ENCODE results near the gene ACAD9. TPM values are rescaled to one million over a fixed set of nuclear protein-coding genes. Genes with fewer than 3 reads are reported as not detected.
"Not testable (repeated sequence)": the region's sequence is repeated elsewhere in the genome, so short reads cannot be mapped to it uniquely, and the experiment has no call there.

ACAD9 gene
- total RNA-seq, 1 experiment from 2014 or later, result 51.6 TPM

DNA sequence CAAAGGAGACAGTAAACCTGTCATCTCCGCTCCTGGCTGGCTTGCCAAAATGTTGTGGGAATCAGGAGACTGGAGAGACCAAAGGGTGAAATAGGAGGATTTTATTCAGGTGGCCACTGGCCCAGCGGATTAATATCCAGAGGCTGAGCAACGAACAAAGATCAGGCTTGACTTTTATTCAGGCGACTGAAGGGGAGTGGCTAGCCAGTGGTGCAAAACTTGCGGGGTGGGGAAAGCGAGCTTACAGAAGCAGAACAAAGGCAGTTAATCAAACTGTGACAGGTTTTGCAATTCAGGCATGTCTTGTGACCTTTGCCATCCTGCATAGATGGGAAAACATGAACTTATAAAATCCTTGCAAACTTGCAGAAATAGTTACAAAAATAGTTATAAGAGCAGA lies 19.8 kb upstream of the ACAD9 start:
- DNase-seq (ENCODE audit: low read depth), result no peak

DNA sequence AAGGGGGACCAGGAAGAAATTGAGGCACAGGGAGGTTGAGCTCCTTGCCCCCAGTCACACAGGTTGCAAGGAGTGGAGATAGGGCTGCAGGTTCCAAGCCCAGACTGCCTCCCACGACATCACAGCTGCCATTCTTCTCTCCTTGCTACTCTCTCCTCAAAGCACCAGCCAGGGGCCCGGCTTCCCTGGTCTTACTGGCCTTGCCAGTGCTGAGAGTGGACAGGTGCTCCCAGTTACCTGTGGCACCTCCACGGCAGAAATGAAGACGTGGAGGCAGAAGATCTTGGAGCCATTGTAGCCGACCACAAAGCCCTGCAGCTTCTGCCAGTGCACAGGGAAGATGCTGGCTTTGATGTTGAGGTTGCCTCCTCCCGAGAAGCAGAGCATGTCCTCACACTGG lies 17.9 kb upstream of the ACAD9 start:
- no peak for DNase-seq (ENCODE audit: low read depth)

DNA sequence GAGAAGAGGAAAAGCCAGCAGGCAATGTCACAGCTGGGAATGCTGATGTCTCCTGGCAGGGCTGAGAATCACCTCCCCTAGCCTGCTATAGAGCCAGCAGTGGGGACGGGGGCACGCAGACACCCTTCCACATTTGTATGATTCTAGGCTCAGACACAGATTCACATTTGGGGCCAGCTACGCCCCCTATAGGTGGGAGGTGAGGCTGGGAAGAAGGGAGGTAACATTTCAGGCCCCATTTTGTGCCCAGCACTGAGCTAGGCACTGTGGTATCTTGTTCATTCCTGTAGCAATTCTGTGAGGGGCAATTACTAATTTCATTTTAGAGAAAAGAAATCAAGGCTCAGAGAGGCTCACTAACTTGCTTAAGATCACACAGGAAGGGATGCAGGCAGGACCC lies 15.9 kb upstream of the ACAD9 start:
- no peak for DNase-seq (ENCODE audit: low read depth)

DNA sequence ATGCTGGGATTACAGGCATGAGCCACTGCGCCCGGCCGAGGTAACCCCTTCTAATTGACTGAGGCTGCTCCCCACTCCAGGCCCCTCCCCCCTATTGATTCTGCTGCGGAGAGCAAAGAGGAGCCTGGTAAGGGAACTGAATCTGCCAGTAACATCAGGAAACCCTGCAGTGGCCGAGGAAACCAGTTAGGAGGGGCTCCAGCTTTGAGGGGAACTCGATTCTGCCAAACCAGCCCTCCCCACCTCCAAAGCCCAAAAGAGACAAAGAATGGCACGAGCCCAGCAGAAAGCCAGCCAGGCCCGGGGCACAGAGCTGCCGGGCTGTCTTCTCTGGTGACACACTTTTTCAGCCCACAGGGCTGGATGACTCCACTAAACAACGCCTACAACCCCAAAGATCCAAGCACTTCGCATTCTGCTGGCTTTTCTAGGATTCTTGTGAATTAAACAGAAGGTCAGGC lies 15.0 kb upstream of the ACAD9 start:
- DNase-seq (ENCODE audit: low read depth), result no peak

DNA sequence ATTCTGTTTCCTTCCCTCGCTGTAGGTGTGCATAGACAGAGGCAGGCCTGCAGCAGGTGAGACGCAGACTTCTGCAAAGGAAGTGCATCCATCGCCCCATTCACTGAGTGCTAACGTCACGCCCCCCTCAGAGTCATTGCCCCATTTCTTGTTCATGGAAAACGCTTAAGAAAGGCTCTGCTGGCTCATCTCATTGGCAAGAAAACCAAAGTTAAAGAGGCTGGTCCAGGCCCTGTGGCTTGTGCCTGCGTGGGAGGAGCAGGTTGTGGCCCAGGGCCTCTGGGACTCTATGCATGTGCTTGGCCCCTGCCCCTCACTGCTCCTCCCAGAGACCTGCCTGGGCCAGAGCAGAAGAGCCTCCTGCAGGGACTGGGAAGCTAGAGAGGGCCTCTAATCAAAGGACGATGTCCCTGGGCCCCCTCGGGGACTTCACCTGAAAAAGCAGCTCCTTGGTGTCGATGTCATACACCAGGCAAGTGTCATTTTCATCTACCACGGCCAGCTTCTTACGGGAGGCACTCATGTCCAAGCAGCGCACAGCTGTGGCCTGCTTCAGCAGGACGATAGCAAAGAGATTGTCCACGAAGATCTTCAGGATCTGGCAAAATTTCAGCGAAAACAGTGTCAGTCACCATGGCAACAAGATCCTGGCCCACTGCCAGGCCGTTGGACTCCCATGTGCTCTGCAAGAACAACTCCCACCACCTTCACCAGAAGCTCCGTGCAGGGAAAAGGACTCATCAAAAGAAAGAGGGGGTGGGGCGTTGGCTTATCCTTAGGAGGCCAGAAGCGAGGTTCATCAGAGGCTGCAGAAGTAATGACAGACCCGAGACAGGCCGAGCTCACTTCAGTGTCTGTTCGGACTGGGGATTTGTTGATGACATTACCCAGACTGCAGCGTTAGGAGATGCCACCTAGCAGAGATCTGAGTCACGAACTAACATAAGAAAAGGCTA lies 14.3 kb upstream of the ACAD9 start:
- not testable (repeated sequence) for DNase-seq (ENCODE audit: low read depth)

DNA sequence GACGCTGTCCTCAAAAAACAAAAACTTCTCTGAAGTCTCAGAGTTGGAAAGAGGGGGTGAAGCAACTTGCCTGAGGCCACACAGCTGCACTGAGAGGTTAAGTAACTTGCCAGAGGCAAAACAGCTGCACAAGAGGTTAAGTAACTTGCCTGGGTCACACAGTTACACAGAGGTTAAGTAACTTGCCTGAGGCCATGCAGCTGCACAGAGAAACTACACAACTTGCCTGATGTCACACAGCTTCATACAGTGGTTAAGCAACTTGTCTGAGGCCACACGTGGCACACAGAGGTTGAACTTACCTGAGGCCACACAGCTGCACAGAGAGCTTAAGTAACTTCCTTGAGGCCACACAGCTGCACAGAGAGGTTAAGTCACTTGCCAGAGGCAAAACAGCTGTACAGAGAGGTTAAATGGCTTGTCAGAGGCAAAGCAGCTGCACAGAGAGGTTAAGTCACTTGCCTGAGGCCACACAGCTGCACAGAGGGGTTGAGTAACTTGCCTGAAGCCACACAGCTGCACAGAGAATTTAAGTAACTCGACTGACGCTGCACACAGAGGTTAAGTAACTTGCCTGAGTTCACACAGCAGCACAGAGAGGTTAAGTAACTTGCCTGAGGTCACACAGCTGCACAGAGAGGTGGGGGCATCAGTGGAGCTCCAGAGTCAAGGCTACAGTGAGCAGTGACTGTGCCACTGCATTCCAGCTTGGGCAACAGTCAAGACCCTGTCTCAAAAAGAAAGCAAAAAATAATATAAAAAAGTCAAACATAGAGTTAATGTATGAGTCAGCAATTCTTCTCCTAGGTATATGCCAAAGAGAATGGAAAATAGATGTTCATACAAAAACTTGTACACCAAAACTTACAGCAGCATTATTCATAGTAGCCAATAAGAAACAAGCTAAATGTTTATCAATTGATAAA lies 12.0 kb upstream of the ACAD9 start:
- DNase-seq (ENCODE audit: low read depth), result no peak

DNA sequence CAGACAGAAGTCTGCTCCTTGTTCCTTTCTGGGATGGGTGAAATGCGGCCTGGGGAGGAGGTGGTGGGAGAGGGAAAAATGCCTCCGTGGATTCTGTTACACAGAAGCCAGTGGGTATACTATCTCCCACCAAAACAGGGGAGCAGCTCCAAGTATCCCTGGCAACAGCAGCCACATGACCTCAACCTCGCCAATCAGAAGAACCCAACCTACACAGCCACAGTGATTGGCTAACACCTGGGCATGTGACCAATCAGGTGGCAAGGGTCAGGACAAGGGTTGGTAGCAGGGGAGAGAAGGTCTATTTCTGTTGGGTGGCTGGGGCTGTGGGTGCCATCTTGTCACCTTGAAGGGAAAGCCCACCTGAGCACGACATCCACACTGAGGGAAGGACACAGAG lies 9.1 kb upstream of the ACAD9 start:
- no peak for DNase-seq (ENCODE audit: low read depth)

DNA sequence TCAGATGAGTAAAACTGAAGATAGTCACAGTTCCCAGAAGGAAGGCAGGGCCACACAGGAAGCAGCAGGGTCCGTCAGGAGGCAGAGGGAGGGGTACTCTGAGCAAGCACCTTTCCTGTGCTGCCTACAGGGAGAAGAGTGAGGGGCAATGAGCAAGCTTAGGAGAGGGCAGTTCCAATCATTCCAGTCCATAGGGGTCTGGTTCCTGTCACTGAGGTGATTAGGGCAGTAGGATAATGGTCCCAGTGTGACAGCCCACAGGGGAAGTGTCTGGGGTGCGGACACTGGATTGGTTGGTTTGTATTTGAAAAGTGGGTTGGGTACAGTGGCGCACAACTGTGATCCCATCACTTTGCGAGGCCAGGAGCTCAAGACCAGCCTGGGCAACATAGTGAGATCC lies 7.1 kb upstream of the ACAD9 start:
- DNase-seq (ENCODE audit: low read depth), result no peak

DNA sequence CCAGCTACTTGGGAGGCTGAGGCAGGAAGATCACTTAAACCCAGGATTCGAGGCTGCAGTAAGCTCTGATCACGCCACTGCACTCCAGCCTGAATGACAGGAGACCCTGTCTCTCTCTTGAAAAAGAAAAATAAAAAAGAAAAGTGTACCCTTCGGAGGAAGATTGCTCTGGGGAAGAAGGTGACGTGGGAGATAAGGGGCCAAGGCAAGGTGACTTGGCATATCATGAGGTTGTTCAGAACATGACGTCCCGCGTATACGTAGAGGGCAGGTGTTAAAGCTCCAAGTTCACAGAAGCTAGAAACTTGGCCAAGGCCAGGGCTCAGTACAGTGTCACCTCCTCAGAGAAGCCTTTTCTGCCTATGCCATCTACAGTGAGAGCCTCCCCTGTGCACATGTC lies 6.7 kb upstream of the ACAD9 start:
- no peak for DNase-seq (ENCODE audit: low read depth)

DNA sequence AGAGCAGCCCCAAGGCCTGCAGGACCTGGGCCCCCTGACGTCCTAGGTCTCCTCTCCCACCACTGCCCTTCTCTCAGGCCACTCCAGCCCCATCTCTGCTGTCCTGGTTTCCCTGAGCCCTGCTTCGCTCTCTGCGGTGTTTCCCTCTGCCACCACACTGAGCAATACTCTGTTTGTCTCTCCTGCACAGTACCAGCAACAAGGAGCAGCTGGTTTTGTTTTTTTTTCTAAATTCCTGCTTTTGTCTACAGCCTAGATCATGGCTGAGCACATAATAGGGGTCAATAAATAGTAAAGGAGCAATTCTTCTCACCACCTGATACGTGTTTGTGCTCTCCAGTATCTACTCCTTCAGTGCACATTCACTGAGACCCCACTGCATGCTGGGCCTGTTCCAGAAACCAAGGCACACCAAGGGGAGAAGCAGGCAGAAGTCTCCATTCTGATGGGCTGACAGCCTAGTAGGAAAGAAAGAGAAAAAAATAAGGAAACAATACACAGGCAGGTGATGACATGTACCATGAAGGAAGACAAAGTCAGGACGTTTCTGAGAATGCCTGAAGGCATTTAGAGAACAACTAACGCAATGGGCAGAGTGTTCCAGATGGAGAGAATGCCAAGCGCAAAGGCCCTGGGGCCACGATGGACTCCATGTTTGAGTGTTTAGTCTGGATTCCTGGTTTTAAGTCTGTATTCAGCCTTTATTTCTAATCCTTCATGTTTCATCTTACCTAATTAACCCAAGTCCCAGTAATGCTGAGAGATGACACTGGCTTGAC lies 6.0 kb upstream of the ACAD9 start:
- no peak for DNase-seq (ENCODE audit: low read depth)

DNA sequence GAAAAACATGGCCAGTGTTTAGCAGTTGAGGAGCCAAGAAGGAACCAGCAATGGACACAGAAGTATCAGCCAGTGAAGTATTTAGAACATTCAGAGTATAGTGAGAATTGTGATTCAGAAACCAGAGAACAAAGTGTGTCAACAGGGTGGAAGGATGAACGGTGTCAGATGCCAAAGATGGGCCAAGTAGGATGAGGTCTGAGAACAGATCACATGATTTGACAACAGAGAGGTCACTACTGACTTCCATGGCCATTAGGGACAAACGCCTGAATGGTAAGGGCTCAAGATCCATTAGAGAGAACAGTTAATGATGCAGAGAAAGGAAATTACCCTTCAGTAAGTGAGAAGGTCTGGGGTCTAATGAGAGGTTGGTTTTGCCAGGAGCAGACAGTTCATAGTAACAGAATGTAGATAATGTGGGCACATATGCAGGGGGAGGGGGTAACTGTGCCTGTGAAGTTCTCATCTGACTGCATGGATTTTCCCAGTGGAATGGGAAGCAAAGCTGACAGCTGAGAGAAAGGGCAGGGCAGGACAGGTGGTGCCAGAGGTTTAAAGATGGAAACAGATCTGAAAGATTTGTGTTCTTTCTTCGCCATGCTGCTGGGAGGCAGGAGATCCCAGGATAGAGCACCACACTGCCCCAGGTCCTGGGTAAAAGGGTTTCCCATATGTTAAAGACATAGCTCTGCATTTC lies 4.8 kb upstream of the ACAD9 start:
- DNase-seq (ENCODE audit: low read depth), result peak; percentile 19

DNA sequence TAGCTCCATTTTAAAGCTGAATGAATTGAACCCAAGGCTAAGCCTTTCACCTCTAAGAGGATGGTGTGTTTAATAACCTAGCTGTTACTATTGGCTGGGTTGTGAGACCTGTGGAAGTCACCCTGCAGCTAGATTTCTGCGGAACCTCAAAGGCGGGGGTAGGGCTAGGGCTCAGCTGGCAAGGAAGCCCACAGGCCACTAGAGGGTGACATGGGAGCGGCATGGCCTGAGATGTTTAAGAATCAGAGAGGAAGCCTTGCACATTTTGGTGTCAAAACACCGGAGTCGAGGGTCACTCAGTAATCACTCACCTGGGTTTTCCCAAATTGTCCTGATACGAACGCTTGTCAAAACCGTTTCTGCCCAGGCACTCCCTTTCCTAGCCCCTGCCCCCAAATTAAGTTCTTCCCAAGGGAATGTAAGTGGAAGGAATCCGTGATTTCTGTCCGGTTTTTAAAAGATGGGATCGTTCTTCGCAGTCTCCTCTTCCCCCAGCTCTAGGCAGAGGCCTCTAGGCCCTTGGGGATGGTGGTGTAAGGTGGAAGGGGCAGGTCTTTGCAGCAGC lies 3.8 kb upstream of the ACAD9 start:
- DNase-seq (ENCODE audit: low read depth), result peak; percentile 23

DNA sequence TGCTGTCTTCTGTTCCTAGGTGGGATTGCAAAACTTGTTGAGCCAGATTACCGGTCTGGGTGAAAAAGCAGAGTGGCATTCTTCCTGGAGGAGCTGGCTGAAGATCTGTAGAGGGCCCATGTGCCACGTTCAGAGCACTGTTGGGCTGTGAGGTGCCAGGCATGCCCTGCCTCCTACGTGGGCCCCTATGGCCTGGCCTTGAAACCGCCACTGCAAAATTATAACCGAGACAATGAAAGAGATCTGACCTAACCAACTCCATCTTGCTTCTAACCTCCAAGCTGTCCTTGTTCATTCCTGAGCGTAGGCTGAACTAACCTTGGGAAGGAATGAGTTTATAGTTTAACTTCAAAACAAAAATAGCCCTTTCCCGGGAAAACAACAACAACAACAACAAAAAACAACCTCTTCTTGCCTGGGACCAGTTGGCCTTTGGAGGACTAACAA lies 1.4 kb upstream of the ACAD9 start:
- DNase-seq (ENCODE audit: low read depth), result no peak

DNA sequence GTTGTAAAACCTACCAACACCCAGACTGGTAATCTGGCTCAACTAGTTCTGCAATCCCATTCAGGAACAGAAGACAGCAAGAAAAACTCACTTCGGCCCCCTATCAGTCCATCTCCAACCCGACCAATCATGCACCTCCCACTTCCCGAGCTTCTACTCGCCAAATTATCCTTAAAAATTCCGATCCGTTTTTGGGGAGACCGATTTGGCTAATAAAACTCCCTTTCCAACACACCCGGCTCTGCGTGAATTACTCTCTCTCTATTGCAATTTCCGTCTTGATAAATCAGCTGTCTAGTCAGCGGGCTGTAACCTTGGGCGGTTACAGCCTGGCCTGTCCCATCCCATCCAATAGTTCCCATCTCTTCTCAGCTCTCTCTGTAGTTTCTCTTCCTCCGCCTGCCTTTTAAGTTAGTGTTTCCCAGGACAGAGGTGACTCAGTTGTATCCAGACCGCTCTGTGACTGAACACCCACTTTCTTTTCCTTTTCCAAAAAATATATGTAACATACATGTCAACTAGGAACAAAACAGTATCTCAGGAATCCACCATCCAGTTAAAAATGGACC lies 780 bp upstream of the ACAD9 start:
- DNase-seq (ENCODE audit: low read depth), result peak; percentile 68

DNA sequence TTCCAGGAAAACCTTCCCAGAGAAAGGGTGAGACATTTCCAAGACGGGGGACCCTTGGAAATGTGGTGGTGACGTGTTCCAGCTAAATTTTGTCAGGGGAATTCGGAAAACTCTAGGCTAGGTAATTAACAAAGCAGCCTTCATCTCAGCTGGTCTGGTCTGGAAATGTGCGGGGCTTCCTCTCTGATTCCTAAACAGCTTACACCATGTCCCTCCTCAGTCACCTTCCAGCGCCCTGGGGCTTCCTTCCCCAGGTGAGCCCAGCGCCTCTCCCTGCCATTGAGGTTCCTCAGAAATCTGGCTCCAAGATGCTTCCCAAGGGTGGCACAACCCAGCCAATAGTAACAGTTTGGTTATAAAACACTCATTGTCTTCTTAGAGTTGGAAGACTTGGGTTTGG lies 571 bp downstream of the ACAD9 start:
- DNase-seq (ENCODE audit: low read depth), result no peak

DNA sequence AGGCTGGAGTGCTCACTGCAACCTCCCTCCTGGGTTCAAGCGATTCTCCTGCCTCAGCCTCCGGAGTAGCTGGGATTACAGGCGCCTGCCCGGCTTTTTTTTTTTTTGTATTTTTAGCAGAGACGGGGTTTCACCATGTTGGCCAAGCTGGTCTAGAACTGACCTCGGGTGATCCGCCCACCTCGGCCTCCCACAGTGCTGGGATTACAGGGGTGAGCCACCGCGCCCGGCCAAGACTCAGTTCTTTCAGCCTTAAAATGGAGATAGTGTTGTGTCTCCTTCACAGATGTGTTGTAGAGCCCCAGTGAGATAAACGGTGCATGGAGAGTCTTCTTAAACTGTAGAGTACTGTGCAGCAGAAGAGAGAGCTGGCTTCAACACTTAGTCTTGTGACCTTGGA lies 1.0 kb downstream of the ACAD9 start:
- DNase-seq (ENCODE audit: low read depth), result not testable (repeated sequence)

DNA sequence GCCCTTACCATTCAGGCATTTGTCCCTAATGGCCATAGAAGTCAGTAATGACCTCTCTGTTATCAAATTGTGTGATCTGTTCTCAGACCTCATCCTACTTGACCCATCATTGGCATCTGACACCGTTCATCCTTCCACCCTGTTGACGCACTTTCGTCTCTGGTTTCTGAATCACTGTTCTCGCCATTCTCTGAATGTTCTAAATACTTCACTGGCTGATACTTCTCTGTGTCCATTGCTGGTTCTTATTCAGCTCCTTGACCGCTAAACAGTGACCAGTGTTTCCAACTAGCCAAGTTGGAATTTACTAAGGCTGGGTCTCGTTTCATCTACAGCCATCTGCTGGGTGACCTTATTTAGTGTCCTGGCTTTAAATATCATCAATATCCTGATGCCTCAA lies 2.2 kb downstream of the ACAD9 start:
- no peak for DNase-seq (ENCODE audit: low read depth)

DNA sequence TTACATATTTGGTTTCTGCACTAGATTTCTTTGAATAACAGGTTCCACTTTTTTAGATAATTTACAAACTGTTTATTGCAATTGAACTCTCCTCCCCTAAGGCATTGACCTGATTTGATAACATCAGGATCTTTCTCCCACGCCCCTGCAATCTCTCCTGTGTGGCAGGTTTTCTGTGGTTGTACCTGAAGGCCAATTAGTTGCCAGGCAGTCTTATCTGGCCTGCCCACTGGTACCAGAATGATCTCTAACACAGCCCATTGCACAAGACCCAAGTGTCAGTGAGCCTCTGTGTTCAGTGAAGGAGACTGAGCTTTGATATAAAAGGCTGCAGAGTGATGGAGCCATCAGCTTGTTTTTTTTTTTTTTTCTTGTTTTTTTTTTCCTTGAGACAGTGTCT lies 3.3 kb downstream of the ACAD9 start:
- no peak for DNase-seq (ENCODE audit: low read depth)

DNA sequence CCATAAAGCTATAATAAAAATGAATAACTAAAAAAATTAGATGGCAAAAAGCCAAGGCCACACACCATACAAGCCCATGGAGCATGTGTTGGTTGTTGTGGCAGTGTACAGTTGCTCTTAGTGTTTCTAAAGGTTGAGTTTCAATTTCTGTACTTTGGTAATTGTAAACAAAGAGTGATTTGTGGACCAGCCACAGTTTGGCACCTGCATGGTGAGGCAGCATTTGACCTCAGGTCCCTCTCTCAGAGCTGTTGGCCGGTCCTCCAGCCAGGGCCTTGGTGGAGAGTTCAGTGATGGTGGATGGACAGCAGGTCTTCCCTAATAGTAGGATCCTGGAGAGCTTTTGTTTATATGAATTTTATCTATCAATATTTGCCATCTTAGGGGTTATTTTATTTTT lies 5.6 kb downstream of the ACAD9 start:
- DNase-seq (ENCODE audit: low read depth), result no peak

All from LHCN-M2 (cell line).